Middle frontal gyrus (tissue), 1 donor: ENCODE measurements around the gene SPDYE5.

Source experiments
- DNase-seq: peaks from one replicate; pipeline ENCODE4 v3.0.0-alpha.2; 2015; ENCODE audit warnings: low spot score; ENCODE audit errors: extremely low spot score

SPDYE5 gene

DNA sequence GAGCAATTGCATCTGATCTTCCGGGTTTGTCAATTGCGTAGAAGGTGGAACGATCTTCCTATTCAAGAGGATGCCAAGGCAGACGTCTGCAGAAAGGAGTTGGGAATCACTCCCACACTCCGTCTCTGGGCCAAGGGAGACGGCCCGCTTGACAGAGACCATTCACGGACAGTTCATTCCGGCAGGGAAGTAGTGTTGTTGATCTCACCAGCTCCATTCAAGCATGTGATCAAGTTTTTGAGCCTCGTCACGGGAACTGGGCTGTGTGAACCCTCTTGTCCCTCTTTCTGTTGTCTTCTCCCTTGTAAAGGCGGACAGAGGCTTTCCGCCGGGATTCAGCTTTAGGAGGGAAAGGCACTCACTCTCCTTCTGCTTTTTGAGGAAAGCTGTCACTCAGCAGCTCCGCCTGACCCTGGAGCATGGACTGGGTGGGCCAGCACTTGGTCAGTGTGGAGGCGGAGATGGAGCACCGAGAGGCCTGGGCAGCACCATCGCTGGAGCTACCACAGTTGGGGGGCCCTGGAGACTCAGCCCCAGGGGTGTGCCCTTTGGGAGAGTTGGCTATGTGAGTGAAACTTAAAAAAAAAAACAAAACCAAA, 44.9 kb downstream of the SPDYE5 start:
- no peak for DNase-seq

DNA sequence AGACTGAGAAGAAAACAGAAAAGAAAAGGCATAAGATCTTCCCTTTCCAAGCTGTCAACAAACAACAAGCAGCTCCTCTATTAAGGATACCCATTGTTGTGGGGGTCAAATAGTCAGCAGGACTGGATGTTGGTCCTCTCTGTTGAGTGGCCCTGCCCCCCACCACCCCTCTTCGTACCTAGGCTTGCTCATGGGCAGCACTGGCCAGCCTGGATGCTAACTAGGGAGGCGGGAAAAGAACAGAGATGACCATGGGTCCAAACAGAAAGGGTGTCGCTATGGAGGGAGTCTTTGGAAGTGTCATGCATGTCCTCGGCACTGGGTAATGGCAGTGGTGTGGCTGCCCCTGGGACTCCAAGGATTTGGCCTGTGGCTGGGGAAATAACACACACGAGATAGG, 45.6 kb downstream of the SPDYE5 start:
- DNase-seq = no peak

DNA sequence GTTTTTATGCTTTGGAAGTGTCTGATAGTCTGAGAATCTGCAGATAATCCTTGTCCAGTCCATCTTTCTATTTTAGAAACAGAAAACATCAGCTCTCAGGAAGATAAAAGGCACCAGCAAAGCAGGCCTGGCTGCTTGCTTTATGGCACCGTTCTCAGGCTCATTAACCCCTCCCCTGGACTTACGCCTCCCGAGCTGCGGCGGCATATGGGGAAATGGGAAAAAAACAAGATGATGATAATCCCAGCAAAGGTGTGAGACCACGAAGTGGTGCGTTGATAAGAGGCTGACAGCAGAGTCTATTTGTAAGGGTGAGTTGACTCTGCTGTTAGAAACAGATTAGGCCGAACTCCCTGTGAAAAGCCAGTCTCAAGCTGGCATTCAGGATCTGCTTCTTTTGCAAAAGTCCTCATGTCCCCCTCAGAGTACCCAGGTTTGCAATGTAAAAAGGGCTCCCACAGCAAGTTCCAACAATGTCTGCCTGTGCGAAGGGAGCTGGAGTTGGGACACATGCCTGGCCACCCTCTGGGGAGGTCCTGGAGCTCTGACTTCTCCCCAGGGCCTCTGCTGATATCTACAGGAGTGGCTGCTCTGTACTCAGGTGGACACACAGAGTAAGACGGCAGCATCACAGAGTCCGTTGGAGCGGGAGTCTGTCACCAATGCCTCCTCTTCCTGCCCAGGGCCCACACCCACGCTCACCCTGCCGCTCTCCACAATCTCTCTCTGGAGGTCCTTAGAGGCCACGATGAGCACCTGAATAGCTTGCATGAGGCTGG, 54.3 kb downstream of the SPDYE5 start:
- no peak for DNase-seq
